ENCODE data around the gene CCDC32. TPM values are rescaled to one million over a fixed set of nuclear protein-coding genes. Genes with fewer than 3 reads are reported as not detected.

The CCDC32 gene
- total RNA-seq, 1 experiment from 2014 or later: 8.9 TPM

- Mint-ChIP-seq H3K27me3 (ENCODE audit: low read depth) (no peaks in the 10 kb centered on the region), H3K27ac (no peak overlapping the region), H3K4me1 (no peaks in the 10 kb centered on the region), H3K4me3 (no peak overlapping the region), H3K36me3 (ENCODE audit: insufficient read depth in 1 of 3, low read depth in 3 of 3) (peaks cover 0 to 10% (median 7%) of the 10 kb centered on the region in 3 experiments; a peak in 5 of 7 replicates), H3K9me3 (no peaks in the 10 kb centered on the region)
- Histone ChIP-seq H4K91ac (ENCODE audit: insufficient read length, low read depth, low read length) (no peak overlapping the region), H3K27me3 (ENCODE audit: insufficient read depth, low read length) (no peaks in the 10 kb centered on the region), H3K56ac (ENCODE audit: insufficient read length, low read depth, low read length) (no peak overlapping the region), H4K5ac (ENCODE audit: insufficient read length, low read depth, low read length) (no peak overlapping the region), H3K9ac (ENCODE audit: extremely low read depth, insufficient read length, low read length) (no peak overlapping the region), H2BK5ac (ENCODE audit: insufficient read length, low read length) (no peak overlapping the region), H3K23me2 (ENCODE audit: insufficient read length, low read depth, low read length, poor library complexity, severe bottlenecking) (no peaks in the 10 kb centered on the region), H4K20me1 (ENCODE audit: control insufficient read depth, insufficient read depth, insufficient read length) (no peaks in the 10 kb centered on the region), H4K8ac (replicated peaks; ENCODE audit: insufficient read length, low read depth, low read length) (no peak overlapping the region), H3K14ac (ENCODE audit: insufficient read depth, low read length) (no peak overlapping the region), H3K4me2 (ENCODE audit: insufficient read depth, insufficient read length, low read length) (no peak overlapping the region), H3K79me2 (ENCODE audit: insufficient read depth, low read length) (no peaks in the 10 kb centered on the region), H2BK12ac (ENCODE audit: insufficient read length, low read depth, low read length) (no peak overlapping the region), H2BK15ac (ENCODE audit: low read depth, low read length) (no peak overlapping the region), H2AFZ (ENCODE audit: low read length) (no peak overlapping the region), H2BK20ac (ENCODE audit: low read depth, low read length, poor library complexity, severe bottlenecking) (no peak overlapping the region), H3K4ac (ENCODE audit: low read depth, low read length) (no peak overlapping the region), H3T11ph (ENCODE audit: low read length) (no peak overlapping the region), H3K27ac (ENCODE audit: insufficient read length, low read depth, low read length) (no peak overlapping the region), H3K79me1 (ENCODE audit: insufficient read depth, low read depth, low read length, poor library complexity, severe bottlenecking) (peaks cover under 1% of the 10 kb centered on the region), H3K23ac (ENCODE audit: insufficient read length, low read depth, low read length) (no peak overlapping the region), H3K18ac (ENCODE audit: insufficient read length, low read depth, low read length) (no peak overlapping the region), H3K9me3 (ENCODE audit: control insufficient read depth, low read depth, low read length) (no peaks in the 10 kb centered on the region), H2BK120ac (ENCODE audit: low read depth, low read length, poor library complexity, severe bottlenecking) (no peak overlapping the region), H3K4me1 (ENCODE audit: insufficient read depth, low read length) (no peaks in the 10 kb centered on the region), H2AK5ac (ENCODE audit: insufficient read length, low read length) (no peak overlapping the region)
- no peak for TF ChIP-seq CTCF (conservative IDR thresholded peaks at IDR 0.05)
- DNase-seq: no peak
These were observed 39.1 kb upstream of the CCDC32 start for GRCh38 chr15:40603935-40604334.

Data from H9 (cell line).